HG02763 (cell line): Measurements from ENCODE around the gene ADGRL1.
"Not testable (repeated sequence)": the region's sequence is repeated elsewhere in the genome, so short reads cannot be mapped to it uniquely, and the experiment has no call there.

Experiments used
- ATAC-seq: cut with Tn5 transposase; IDR thresholded peaks from one replicate; pipeline ENCODE4 v1.9.1; 2021; ENCODE audit warnings: mild to moderate bottlenecking, moderate library complexity; ENCODE audit not compliant: unreplicated experiment

The ADGRL1 gene

GRCh38 chr19:14221345-14221744 is 15.4 kb upstream of the ADGRL1 start:
- not testable (repeated sequence) for ATAC-seq

- no peak for ATAC-seq
These were observed 12.8 kb upstream of the ADGRL1 start for GRCh38 chr19:14218620-14219330.

GRCh38 chr19:14217886-14218285 is 11.9 kb upstream of the ADGRL1 start:
- ATAC-seq: not testable (repeated sequence)

- no peak for ATAC-seq
These were observed 8.6 kb upstream of the ADGRL1 start for GRCh38 chr19:14214580-14214979.

DNA sequence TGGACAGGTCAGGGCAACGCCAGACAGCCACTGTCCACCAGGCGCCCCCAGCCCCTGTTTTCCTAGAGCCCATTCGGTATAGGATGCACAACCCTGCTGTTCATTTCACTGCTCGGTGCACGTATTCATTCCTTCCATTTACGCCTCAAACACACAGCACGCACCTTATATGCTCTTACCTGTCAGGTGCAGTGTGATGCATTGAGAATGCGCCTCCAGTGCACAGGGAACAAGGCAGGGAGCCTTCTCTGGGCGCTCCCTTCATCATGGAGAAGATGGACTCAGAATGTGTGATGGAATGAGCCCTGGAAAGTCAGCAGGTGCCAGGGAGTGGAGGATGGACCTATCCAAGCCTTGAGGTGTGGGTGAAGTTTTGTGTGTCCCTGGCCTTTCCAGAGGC is 4.2 kb upstream of the ADGRL1 start:
- not testable (repeated sequence) for ATAC-seq

DNA sequence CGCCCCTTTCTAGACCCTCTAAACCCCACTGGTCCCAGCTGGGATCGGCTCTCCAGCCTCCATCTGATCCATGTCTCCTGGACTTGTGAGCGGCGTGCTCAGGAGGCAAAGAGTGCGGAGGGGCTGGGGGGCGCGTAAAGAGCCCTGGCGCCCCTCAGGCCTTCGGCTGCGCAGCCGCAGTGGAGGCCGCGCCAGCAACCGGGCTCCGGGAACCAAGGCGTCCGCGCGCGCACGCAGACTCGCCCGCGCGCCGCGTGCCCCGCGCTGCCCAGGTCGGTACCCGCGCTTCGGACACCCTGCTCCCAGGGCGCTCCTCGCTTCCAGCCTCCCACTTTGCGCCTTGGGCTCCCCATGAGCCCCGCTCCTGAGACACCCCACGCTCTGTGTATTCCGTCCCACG is 3.4 kb upstream of the ADGRL1 start:
- not testable (repeated sequence) for ATAC-seq

- not testable (repeated sequence) for ATAC-seq
These were observed 2.5 kb upstream of the ADGRL1 start for GRCh38 chr19:14208496-14208895.

GRCh38 chr19:14207796-14208195 is 1.8 kb upstream of the ADGRL1 start:
- not testable (repeated sequence) for ATAC-seq

DNA sequence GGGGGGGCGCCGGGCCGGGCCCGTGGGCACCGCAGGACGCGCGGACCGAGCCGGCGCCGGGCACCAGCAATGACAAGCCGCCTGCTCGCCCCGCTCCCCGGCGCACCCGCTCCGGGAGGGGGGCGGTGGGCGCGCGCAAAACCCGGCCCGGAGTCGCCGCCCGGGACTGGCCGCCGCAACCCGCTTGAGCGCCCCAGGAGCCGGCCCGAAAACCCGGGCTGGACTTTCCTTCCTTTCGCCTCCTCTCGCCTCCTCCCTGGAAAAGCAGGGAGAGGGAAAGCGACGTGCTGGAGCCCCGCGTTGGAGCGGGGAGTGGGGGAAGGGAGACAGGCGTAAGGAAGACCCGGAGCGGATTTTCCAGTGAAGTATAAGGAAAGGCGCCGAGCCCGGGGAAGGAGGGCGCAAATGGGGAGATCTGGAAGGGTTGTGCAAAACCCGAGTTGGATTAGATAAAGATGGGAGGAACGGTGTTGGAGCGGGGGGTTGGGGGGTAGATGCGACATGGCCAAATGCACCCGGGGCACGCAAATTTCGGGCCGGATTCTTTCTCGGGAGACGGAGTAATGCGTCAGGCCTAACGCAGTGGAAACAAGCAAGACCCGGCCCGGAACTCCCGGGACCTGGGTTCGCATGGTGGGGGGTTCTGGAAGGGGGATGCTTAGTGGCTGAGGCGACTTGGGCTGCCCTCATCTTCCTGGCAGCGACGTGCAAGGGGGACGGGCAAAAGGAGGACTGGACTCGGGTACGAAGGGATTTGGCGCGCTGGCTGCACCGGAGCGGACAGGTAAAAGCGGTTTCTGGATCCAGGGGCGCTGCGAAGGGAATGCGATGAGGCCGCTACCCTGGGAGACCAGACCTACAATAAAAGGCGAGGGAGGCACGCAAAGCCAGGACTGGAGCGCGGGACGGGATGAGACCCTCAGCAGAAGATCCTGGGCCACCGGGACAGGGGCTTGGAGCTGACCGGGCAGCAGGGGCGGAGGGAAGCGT is 1.1 kb upstream of the ADGRL1 start:
- ATAC-seq: not testable (repeated sequence)

GRCh38 chr19:14206308-14206707 is 339 bp upstream of the ADGRL1 start:
- ATAC-seq: not testable (repeated sequence)

DNA sequence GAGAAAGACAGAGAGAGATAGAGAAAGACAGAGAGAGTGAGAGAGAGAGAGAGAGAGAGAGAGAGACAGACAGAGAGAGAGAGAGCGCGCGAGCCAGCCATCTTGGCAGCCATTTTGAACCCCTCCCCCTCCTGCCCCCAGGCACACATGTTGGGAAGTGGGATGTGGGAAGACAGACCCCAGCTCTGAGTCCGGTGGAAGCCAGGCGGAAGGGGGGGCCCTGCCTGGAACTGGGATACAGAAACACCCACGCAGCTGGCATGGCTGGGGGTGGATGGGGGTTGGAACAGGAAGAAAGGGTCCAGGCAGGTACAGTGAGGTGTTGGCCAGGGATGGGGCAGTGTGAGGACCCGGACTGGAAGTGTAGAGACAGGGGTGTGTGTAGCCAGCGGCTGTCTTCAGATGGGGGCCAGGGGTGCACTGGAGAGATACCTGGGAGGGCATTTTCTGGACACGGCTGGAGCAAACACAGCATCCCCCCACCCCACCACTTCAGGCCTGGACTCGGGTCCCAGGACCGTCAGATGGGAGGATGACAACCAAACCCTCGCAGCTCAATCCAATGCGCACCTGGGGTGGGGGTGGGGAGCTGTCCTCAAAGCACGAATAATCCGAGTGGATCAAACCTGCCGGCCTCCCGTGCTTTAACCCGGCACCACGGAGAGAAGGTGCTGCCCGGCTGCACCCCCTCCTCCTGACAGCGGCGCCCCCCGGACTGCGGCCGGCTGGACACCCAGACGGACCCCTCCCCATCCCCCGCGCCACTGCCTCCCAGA is 1.1 kb downstream of the ADGRL1 start:
- not testable (repeated sequence) for ATAC-seq

GRCh38 chr19:14204219-14204618 is 1.8 kb downstream of the ADGRL1 start:
- not testable (repeated sequence) for ATAC-seq

- ATAC-seq: not testable (repeated sequence)
These were observed 2.2 kb downstream of the ADGRL1 start for GRCh38 chr19:14203788-14204187.

DNA sequence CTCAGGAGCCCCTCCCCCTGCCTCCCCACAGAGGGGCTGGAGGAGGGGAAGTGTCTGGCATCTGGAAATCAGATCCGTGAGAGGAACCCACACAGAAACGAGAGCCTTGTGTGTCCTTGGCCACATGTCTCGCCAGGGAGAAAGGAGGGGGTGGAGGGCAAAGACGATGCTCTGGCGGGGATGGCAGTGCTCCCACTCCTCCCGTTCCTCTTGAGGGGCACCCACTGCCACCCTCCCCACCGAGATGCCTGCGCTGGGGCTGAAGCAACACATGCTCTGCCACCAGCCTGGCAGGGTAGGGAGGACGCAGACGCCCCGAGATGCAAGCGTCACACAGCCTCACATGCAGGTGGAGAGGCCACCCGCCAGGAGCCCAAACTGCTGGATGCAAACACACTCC is 2.8 kb downstream of the ADGRL1 start:
- no peak for ATAC-seq

GRCh38 chr19:14201481-14201880 is 4.5 kb downstream of the ADGRL1 start:
- ATAC-seq: not testable (repeated sequence)

GRCh38 chr19:14200147-14200841 is 5.7 kb downstream of the ADGRL1 start:
- not testable (repeated sequence) for ATAC-seq

DNA sequence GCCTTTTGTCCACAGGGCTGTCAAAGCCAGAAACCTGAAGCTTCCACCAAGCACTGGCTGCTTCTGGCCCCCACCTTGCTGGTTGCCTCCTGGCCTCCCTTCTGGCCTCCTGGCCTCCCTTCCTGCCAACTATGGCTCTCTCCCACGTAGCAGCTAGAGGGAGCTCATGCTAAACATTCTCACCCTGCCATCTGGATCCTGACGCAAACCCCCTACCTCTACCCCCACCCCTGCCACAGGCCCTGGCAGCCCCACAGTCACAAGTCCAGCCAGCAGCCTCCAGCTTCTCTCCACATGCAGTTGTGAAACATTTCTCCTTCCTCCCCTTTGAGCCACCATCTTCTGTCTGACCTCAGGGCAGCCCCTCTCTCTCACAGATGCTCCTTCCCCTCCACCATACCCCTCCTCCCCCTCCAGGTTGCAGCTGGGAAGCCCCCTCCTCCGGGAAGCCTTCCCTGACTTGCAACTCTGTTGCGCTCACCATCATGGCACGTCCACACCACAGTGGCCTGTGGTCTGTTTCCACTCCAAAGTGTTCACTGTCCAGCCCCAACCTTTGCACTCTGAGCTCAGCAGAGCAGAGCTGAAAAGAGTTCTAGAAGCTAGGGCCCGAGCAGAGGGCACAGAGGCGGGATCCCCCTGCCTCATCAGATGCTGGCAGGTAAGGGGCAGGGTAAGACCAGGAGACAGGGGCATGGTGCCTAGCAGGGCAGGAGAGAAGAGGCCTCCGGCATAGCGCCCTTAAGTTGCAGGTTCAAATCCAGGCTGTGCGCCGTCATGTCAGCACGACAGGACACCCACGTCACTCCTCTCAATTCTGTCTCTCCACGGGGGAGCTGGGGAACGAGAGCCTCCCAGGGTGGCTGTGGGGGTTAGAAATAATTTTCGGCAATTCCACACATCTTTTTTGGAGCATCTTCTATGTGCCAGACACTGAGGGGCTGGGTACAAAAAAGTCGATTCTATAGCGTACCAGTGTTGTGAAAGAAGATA is 7.3 kb downstream of the ADGRL1 start:
- ATAC-seq: no peak

DNA sequence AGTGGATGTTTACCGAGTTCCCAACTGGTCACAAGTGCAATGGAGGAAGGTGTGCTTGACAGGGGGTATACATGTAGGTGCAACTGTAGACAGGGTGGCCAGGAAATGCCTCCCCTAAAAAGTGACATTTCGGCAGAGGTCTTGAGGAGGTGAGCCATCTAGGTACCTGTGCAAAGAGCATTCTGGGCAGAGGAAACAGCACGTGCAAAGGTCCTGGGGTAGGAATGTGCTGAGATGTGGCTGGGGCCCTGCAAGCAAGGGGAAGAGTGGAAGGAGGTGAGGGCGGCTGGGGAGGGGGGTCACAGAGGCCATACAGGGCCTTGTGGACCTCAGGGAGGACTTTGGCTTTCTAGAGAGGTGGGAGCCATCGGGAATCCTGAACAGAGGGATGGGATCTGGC is 8.1 kb downstream of the ADGRL1 start:
- ATAC-seq: no peak

DNA sequence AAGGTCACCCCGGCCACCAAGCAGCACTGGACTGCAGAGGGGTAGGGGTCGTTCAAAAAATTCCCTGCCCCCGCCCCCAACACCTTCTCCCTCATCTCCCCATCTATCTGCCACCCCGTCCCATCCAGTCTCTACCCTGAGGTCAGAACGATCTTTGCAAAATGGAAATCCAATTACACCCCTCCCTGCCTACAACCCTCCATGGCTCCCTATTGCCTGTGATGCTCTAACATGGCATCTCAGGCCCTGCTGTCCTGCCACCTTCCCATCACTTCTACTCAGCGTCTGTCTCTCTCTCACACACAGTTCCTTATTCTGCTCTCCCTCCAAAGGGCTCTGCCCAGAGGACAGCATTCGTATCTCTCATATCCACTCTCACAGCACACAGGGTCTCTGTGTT is 8.7 kb downstream of the ADGRL1 start:
- ATAC-seq: not testable (repeated sequence)
